GM12892 (cell line): ENCODE results near the gene LGI4.
"Not testable (repeated sequence)": the region's sequence is repeated elsewhere in the genome, so short reads cannot be mapped to it uniquely, and the experiment has no call there.

ENCODE experiments used
- DNase-seq: peaks from one replicate; pipeline ENCODE4 v3.0.0; 2011; ENCODE audit not compliant: insufficient read length
- FAIRE-seq: peaks from 2 replicates; lab custom pipeline; 2011; peaks lifted over from hg19 to GRCh38; lab: Jason Lieb, UNC
- POLR2A ChIP-seq: IDR thresholded peaks from 2 replicates; pipeline ENCODE4 v1.6.1; 2011; ENCODE audit warnings: low read depth, low read length, control low read depth
- POLR2AphosphoS5 ChIP-seq: IDR thresholded peaks from 2 replicates; pipeline ENCODE4 v1.6.1; 2011; ENCODE audit warnings: low read depth, low read length, control low read depth
- TAF1 ChIP-seq: IDR thresholded peaks from 2 replicates; pipeline ENCODE4 v1.6.1; 2011; ENCODE audit warnings: low read depth, mild to moderate bottlenecking, control low read depth, low read length, borderline replicate concordance

Gene LGI4

DNA sequence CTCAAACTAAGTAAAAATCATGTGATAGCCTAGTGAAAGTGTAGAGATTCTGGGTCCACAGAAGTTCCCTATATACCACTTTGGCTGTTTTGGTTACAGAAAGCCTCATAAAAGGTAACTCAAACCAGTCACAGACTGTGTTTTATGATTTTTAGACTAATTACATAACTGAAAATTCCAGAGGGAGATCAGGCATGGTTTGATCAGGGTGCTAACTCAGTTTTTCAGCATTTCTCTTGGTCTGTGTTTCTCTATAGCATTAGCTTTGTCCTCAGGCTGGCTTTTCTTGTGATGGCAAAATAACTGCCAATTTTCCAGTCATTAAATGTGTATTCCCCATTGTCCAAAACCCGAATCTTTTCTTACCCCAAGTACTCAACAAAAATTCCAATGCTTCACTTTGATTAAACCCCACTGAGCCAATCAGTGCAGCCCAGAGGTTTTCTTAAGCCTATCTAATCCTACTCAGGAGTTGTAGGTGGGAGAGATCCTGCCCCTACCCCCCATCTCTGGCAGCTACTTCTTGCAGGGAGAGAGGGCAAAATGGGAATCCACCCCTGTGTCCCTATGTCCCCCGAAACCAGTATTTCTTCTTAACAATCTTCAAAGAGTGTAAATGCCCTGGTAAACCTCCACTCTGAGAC lies 27.8 kb downstream of the LGI4 start:
- TF ChIP-seq TAF1 (no peak), POLR2AphosphoS5 (no peak), POLR2A (no peak)
- no peak for FAIRE-seq
- no peak for DNase-seq

DNA sequence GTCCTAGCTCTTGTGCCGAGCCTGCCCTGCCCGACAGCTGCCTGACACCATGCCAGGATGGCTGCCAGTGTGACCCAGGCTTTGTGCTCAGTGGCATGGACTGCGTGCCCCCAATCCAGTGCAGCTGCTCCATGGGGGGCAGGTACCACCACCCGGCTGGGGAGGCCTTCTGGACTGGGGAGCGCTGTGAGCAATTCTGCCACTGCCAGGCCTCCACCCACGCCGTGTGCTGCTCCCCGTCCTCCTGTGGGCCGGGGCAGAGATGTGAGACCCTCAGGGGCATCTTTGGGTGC lies 28.6 kb downstream of the LGI4 start:
- TF ChIP-seq POLR2A (no peak), POLR2AphosphoS5 (no peak), TAF1 (no peak)
- FAIRE-seq (no peak), DNase-seq (no peak)

DNA sequence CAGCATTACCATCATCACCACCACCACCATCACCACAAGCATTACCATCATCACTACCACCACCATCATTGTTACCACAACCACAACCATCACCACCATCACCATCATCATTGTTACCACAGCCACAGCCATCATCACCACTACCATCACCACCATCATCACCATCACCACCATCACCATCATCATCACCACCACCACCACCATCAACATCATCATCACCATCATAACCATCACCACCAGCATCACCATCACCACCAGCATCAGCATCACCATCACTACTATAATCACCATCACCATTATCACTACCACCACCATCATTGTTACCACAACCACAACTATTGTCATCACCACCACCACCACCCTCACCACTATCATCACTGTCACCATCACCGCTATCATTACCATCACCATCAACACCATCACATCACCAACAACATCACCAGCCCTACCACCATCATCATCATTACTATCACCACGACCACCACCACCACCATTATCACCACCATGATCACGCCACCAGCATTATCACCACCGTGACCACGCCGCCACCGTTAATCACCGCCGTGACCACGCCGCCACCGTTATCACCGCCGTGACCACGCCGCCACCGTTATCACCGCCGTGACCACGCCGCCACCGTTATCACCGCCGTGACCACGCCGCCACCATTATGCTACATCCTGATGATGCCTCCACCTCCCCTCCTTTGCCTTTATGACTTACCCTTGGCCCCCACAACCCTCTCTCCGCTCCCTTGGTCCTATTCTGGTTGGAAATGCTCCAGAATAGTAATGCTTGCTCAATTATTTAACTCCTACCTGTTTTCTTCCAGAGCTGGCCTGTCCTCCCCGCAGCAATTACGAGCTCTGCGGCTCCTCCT lies 29.2 kb downstream of the LGI4 start:
- no peak for TF ChIP-seq POLR2AphosphoS5
- TF ChIP-seq TAF1, result no peak
- TF ChIP-seq POLR2A, result no peak
- FAIRE-seq (peak; percentile 27), DNase-seq (no peak)

DNA sequence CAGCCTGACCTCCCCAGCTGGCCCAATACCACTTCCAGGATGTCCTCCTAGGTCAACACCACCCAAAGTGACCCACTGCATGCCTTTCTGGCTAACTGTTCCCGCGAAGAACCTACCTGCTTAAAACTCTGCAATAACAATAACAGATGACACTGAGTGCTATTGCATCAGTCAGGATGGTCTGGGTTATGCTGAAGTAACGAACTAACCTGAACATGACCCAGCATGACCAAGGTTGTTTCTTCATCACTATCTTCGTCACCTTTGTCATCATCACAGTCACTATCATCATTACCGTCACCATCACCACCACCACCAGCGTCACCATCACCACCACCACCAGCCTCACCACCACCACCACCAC lies 29.8 kb downstream of the LGI4 start:
- DNase-seq (no peak), FAIRE-seq (no peak)
- TF ChIP-seq TAF1, result no peak
- TF ChIP-seq POLR2A, result no peak

DNA sequence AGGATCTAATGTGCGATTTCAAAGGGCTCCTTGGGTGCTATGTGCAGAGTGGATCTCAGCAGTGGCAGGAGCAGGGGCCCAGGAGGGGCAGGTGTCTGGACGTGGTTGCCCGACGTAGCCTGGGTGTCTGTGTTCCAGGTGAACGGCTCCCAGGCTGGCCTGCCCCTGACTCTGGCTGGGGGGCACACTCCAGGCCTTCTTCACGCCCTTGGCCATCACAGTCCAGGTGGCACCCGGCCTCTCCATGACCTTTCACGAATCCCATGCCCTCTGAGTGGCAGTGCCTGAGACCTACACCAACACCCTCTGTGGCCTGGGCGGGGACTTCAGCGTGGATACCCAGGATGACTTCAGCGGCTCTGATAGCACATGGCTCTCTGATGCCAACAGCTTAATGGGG lies 30.5 kb downstream of the LGI4 start:
- FAIRE-seq (no peak), DNase-seq (no peak)
- TF ChIP-seq POLR2AphosphoS5 (no peak), TAF1 (no peak), POLR2A (no peak)

DNA sequence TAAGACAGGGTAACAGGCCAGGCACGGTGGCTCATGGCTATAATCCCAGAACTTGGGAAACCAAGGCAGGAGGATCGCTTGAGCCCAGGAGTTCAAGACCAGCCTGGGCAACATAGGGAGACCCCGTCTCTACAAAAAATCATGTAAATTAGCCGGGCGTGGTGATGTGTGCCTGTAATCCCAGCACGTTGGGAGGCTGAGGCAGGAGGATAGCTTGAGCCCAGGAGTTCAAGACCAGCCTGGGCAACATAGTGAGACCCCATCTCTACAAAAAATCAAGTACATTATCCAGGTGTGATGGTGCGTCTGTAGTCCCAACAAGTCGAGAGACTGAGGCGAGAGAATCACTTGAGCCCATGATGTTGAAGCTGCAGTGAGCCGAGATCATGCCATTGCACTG lies 31.2 kb downstream of the LGI4 start:
- FAIRE-seq, DNase-seq: not testable (repeated sequence)

DNA sequence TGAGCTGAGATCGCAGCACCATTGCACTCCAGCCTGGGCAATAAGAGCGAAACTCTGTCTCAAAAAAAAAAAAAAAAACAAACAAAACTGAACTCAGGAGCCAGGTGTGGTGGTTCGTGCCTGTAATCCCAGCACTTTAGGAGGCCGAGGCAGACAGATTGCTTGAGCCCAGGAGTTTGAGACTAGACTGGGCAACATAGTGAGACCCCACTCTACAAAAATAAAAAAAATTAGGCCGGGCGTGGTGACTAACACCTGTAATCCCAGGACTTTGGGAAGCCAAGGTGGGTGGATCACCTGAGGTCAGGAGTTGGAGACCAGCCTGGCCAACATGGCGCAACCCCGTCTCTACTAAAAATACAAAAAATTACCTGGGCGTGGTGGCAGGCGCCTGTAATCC lies 32.9 kb downstream of the LGI4 start:
- FAIRE-seq, DNase-seq: not testable (repeated sequence)

DNA sequence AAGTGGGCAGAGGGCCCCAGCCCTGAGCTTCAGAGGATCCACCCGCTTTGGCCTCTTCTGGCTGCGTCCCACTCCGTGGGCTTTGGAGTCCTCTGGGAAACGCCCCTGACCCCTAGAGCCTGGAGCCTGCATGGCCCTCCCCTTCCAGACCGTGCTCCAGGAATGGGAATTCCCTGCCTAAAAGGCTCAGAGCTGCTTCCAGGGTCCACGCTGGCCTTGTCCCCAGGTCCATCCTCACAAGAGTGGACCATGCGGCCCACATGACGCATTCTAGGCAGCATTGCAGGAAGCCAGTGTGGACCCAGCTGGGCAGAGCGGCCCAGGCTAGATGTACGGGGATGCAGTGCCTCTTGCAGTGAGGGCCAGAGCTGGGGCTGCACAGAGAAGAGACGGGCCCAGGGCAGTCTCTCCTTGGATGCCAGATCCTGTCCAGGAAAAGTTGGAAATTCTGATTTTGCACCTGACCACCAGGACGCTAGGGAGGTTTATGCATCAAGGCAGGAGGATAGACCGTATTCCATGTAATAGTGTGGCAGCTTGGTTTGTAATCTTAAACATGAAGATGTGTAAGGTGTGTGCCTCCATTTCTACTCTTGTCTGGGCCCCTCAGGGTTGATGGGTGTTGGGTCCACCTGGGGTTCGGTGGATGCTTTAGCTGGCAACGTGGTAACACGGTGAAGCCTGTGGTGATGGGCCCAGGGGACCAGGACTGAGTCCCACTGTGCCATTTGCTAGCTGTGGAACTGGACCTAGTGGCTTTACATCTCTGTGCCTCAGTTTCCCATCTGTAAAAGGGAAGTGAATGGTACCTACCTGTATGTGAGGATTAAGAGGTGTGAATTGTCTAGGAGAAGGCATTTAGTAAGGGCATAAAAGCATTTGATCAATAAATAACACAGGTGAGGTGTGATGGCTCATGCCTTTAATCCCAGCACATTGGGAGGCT lies 34.0 kb downstream of the LGI4 start:
- TF ChIP-seq POLR2A (no peak), TAF1 (no peak), POLR2AphosphoS5 (no peak)
- no peak for DNase-seq
- no peak for FAIRE-seq

DNA sequence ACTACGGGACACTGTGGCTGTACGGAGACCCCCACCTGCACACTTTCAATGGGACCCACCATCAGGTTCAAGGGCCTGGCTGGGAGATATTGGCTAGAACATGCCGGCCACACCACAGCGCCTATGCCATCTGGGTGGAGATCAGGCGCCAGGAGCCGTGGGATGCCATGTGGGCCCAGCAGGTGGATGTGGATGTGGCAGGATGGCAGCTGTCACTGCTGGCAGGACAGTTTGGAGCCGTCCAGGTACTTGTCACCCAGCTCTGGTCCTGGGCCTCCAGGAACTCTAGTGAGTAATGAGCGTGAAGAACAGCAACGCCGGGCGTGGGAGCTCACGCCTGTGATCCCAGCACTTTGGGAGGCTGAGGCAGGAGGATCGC lies 35.0 kb downstream of the LGI4 start:
- DNase-seq, result no peak
- TF ChIP-seq TAF1 (no peak), POLR2AphosphoS5 (no peak), POLR2A (no peak)

DNA sequence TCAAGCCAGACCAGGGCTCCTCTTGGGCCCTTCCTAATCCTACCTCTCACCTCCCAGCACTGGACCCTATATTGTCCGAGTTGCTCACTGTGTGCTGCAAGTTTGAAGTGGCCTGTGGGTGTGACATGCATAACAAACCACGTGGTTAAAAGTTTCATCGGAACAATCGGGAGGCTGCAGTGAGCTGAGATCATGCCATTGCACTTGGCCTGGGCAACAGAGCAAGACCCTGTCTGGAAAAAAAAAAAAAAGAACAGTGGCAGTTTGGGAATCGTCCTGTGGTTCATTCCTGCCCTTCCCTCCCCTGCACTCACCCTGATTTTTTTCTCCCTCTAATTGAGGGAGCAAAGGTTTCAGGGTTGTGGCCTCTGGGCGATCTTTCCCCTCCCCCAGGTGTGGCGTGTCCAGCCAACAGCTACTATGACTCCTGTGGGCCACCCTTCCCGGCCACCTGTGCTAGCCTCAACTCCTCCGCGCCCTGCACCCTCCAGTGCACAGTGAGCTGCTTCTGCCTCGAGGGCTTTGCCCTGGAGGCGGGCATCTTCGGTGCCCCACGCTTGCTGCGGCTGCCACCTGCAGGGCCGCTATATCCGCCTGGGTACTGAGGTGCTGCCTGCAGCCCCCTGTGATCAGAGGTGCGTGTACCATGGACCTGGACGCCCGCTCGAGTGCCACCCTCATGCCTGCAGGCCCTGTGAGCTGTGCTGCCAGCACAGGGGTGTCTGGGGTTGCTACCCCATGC lies 35.5 kb downstream of the LGI4 start:
- DNase-seq, result no peak
- TF ChIP-seq TAF1 (no peak), POLR2AphosphoS5 (no peak), POLR2A (no peak)
- no peak for FAIRE-seq

More for the DNA sequence above, 35.0 kb downstream of the LGI4 start:
- no peak for FAIRE-seq

DNA sequence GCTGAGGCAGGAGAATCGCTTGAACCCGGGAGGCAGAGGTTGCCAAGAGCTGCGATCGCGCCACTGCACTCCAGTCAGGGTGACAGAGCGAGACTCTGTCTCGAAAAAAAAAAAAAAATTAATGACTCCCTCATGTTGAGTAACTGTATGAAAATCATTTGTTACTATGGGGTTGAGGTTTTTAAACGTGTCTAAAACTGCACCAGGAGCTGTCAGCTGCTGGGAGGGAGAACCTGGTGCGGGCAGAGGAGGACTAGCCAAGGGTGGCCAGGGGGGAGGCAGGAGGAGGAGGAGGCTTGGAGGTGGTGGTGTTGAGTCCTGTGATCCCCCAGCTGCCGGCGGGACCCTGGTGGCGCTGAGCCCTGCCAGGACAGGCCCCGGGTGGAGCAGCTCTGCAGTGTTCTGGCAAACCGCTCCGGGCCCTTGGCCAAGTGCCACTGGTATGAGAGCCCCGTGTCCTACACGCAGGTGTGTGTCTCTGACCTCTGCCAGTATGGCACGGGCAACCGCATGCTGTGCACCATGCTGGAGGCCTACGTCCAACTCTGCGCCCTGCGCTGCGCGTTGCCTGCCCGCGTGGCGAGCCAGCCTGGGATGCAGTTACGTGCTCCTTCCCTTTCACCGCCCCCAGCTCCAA lies 36.3 kb downstream of the LGI4 start:
- TF ChIP-seq TAF1, result no peak
- TF ChIP-seq POLR2AphosphoS5, result no peak
- TF ChIP-seq POLR2A, result no peak
- FAIRE-seq, result no peak

DNA sequence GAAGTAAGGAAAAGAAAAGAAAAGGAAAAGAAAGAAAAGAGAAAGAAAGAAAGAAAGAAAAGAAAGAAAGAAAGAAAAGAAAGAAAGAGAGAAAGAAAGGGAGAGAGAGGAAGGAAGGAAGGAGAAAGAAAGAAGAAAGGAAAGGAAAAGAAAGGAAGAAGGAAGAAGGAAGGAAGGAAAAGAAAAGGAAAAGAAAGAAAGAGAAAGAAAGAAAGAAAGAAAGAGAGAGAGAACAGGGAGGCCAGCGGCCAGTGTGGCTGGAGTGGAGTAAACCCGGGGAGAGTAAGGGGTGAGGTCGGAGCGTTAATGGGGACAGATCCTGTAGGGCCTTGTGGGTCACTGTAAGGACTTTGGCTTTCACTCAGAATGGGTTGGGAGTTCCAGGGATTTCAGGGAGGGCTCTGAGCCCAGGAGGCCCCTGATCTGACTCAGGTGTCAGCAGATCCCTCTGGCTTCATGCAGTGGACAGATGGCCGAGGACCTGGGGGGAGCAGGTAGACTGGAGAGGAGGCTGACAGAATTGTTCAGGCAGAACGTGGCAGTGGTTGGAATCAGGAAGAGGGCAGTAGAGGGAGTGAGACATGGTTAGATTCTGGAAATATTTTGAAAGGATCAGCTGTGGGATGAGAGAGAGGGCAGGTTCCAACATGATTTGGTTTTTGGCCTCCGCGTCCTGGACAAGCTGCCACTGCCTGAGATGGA lies 39.0 kb downstream of the LGI4 start:
- DNase-seq, result no peak
- TF ChIP-seq POLR2A, result no peak
- no peak for FAIRE-seq

More for the DNA sequence above, 36.3 kb downstream of the LGI4 start:
- no peak for DNase-seq
